HUES6 (cell line): ENCODE measurements around the gene PRR14.

Experiments used
- H3K27ac ChIP-seq: 2 replicates; pipeline ENCODE4 v1.7.0; 2013; ENCODE audit warnings: low read depth, mild to moderate bottlenecking, low read length, inconsistent platforms
- H3K27me3 ChIP-seq: 2 replicates; pipeline ENCODE4 v1.6.1; 2013; ENCODE audit warnings: low read length; ENCODE audit not compliant: control insufficient read depth, insufficient read depth
- H3K36me3 ChIP-seq: 2 replicates; pipeline ENCODE4 v1.6.1; 2013; ENCODE audit warnings: low read length; ENCODE audit not compliant: control insufficient read depth, insufficient read depth
- H3K4me1 ChIP-seq: 2 replicates; pipeline ENCODE4 v1.6.1; 2013; ENCODE audit warnings: low read length; ENCODE audit not compliant: control insufficient read depth, insufficient read depth
- H3K4me3 ChIP-seq: 2 replicates; pipeline ENCODE4 v1.5.1; 2013; ENCODE audit warnings: low read depth, low read length
- H3K9ac ChIP-seq: one replicate; pipeline ENCODE4 v1.6.1; 2013; ENCODE audit warnings: mild to moderate bottlenecking, low read length
- H3K9me3 ChIP-seq: 2 replicates; pipeline ENCODE4 v1.6.1; 2013; ENCODE audit warnings: low read depth, low read length; ENCODE audit not compliant: control insufficient read depth, insufficient read depth

Gene PRR14

GRCh38 chr16:30650369-30651123 is at the start of gene PRR14:
Gene PRR14, plus strand, starts transcription at chr16:30650960. Its CDS starts 686 bp downstream, at chr16:30651646.
- H3K9me3 ChIP-seq: no peaks in the 10 kb centered on the region

GRCh38 chr16:30601966-30602365 is 48.8 kb upstream of the PRR14 start:
- H3K4me1 ChIP-seq: no peaks in the 10 kb centered on the region
- peaks cover 29% of the 10 kb centered on the region for H3K36me3 ChIP-seq
- H3K9ac ChIP-seq: no peak overlapping the region
- H3K27me3 ChIP-seq: no peaks in the 10 kb centered on the region
- H3K4me3 ChIP-seq: no peak overlapping the region
- no peaks in the 10 kb centered on the region for H3K9me3 ChIP-seq
- H3K27ac ChIP-seq: no peak overlapping the region

More at GRCh38 chr16:30650369-30651123, at the start of gene PRR14:
- Histone ChIP-seq H3K4me3 (peak within 1 kb of the TSS; percentile 71), H3K36me3 (peaks cover 12% of the 10 kb centered on the region), H3K27me3 (peaks cover 14% of the 10 kb centered on the region), H3K9ac (peak within 1 kb of the TSS; percentile 63), H3K27ac (peak within 1 kb of the TSS; percentile 54), H3K4me1 (peaks cover 4% of the 10 kb centered on the region; the same call in 1 of the 2 replicates)

GRCh38 chr16:30602616-30603277 is 48.0 kb upstream of the PRR14 start:
- Histone ChIP-seq H3K9me3 (no peaks in the 10 kb centered on the region), H3K4me3 (no peak overlapping the region), H3K36me3 (peaks cover 35% of the 10 kb centered on the region), H3K27ac (no peak overlapping the region), H3K4me1 (no peaks in the 10 kb centered on the region), H3K27me3 (no peaks in the 10 kb centered on the region), H3K9ac (no peak overlapping the region)

GRCh38 chr16:30603945-30604315 is 46.8 kb upstream of the PRR14 start:
- Histone ChIP-seq H3K9ac (no peak overlapping the region), H3K4me3 (no peak overlapping the region), H3K27ac (no peak overlapping the region), H3K27me3 (no peaks in the 10 kb centered on the region), H3K36me3 (peaks cover 39% of the 10 kb centered on the region), H3K4me1 (no peaks in the 10 kb centered on the region), H3K9me3 (no peaks in the 10 kb centered on the region)

- no peak overlapping the region for H3K27ac ChIP-seq
- H3K4me3 ChIP-seq: no peak overlapping the region
- no peak overlapping the region for H3K9ac ChIP-seq
- H3K9me3 ChIP-seq: no peaks in the 10 kb centered on the region
- H3K4me1 ChIP-seq: no peaks in the 10 kb centered on the region
- H3K27me3 ChIP-seq: no peaks in the 10 kb centered on the region
- peaks cover 39% of the 10 kb centered on the region for H3K36me3 ChIP-seq
These were observed 46.3 kb upstream of the PRR14 start for GRCh38 chr16:30604316-30604947.

- H3K4me3 ChIP-seq: no peak overlapping the region
These were observed 45.6 kb upstream of the PRR14 start for GRCh38 chr16:30605158-30605557.

GRCh38 chr16:30606004-30606403 is 44.8 kb upstream of the PRR14 start:
- H3K27me3 ChIP-seq: no peaks in the 10 kb centered on the region
- no peaks in the 10 kb centered on the region for H3K4me1 ChIP-seq
- H3K36me3 ChIP-seq: peaks cover 39% of the 10 kb centered on the region
- no peak overlapping the region for H3K9ac ChIP-seq
- H3K4me3 ChIP-seq: no peak overlapping the region
- H3K9me3 ChIP-seq: no peaks in the 10 kb centered on the region
- no peak overlapping the region for H3K27ac ChIP-seq

More at GRCh38 chr16:30605158-30605557, 45.6 kb upstream of the PRR14 start:
- Histone ChIP-seq H3K9me3 (no peaks in the 10 kb centered on the region), H3K27me3 (no peaks in the 10 kb centered on the region), H3K27ac (no peak overlapping the region), H3K9ac (no peak overlapping the region), H3K4me1 (no peaks in the 10 kb centered on the region), H3K36me3 (peaks cover 39% of the 10 kb centered on the region)

GRCh38 chr16:30609002-30609925 is 41.5 kb upstream of the PRR14 start:
- Histone ChIP-seq H3K27me3 (no peaks in the 10 kb centered on the region), H3K9ac (peak overlapping the region; percentile 98), H3K4me1 (no peaks in the 10 kb centered on the region), H3K27ac (peak overlapping the region; percentile 94), H3K36me3 (peaks cover 22% of the 10 kb centered on the region), H3K9me3 (no peaks in the 10 kb centered on the region), H3K4me3 (peak overlapping the region; percentile 81)

GRCh38 chr16:30609926-30610839 is 40.6 kb upstream of the PRR14 start, which contains the start of gene ZNF689:
Gene ZNF689, minus strand, starts transcription at chr16:30610389. Its CDS starts 348 bp downstream, at chr16:30610041.
- no peaks in the 10 kb centered on the region for H3K9me3 ChIP-seq
- peak within 1 kb of the TSS; percentile 81 for H3K4me3 ChIP-seq
- no peaks in the 10 kb centered on the region for H3K4me1 ChIP-seq
- peaks cover 13% of the 10 kb centered on the region for H3K36me3 ChIP-seq
- no peaks in the 10 kb centered on the region for H3K27me3 ChIP-seq
- peak within 1 kb of the TSS; percentile 98 for H3K9ac ChIP-seq
- peak within 1 kb of the TSS; percentile 94 for H3K27ac ChIP-seq
